Stimulated activated CD8-positive, alpha-beta memory T cell treated with anti-CD3 and anti-CD28 coated beads, Interleukin-4, amount 100 ng/mL, for 24 hours (primary cell): ENCODE data around the gene THG1L.
A peak's percentile ranks its signal among the peaks of the same experiment; 100 is the strongest.
"Not testable (repeated sequence)": the region's sequence is repeated elsewhere in the genome, so short reads cannot be mapped to it uniquely, and the experiment has no call there.

Experiments used
- DNase-seq: peaks from one replicate; pipeline ENCODE4 v3.0.0-alpha.2; 2020; ENCODE audit warnings: low read depth

The THG1L gene

DNA sequence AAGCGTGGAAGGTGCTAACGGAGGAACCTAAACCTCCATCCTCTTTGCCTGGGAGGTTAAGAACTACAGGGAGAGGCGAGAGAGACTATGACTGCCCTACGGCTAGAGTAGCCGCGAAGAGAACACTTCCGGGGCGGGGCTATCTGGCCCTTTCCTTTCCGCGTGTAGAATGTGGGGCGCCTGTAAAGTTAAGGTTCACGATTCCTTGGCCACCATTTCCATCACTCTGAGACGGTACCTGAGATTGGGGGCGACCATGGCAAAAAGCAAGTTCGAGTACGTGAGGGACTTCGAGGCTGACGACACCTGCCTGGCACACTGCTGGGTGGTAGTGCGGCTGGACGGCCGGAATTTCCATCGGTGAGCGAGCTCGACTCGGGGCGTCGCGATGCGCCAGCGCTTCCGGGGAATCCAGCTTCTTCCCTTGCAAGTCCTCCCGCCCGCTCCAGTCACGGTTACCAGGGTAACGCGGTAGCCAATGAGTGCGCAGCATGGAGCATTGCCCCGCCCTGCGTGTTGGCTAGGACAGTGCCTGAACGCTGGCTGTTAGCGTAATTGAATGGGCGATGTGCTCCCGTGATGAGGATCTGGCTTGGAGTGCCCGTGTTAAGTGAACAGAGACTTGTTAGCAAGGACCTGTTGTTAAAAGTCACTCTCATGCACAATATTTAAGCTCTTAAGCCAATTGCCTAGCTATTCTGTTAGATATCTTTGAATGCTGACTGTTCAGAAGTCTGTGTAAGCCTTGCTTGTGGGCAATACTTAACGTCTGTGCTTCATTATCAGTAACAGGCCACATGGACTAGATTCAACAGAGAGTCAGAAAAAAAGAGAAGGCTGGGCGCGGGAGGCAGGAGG is at the start of gene THG1L:
Gene THG1L (plus strand): TSS at position 149 of the 858 bp plus-strand sequence. CDS start 21 bp downstream, at position 170.
- DNase-seq, result peak; percentile 97

DNA sequence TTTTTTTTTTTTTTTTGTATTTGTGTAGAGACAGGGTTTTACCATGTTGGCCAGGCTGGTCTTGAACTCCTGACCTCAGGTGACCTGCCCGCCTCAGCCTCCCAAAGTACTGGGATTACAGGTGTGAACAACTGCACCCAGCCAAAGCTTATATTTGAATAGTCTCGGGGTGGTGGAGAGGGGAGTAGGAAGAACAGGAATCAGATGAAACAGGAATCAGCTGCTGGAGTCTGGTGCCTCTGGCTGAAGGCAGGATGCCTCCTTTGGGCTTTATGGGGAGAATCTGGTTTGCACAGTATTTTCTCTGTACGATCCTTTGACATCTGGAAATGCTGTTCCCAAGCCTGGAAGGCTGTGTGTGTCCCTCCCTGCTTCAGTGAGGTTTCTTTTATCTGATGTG is 49.0 kb upstream of the THG1L start:
- no peak for DNase-seq

GRCh38 chr5:157686276-157687197 is 44.7 kb upstream of the THG1L start:
- not testable (repeated sequence) for DNase-seq

DNA sequence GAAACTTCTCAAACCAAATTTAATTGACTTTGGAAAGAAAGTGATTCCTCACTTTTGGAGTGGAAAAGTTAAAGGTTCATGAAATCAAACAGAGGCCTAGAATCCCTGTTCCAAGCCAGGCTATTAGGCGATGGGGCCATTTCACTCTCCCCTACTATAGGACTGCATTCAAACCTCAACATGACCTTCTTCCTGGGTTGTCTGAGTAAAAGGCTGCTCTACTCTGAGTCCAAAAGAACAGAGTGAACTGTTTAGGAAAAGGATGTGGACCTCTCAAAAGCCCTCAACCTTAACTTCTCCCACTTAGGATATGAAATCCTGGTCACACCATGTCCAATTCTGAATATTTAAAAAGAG is 44.0 kb upstream of the THG1L start:
- no peak for DNase-seq

GRCh38 chr5:157689942-157690689 is 41.1 kb upstream of the THG1L start:
- no peak for DNase-seq

DNA sequence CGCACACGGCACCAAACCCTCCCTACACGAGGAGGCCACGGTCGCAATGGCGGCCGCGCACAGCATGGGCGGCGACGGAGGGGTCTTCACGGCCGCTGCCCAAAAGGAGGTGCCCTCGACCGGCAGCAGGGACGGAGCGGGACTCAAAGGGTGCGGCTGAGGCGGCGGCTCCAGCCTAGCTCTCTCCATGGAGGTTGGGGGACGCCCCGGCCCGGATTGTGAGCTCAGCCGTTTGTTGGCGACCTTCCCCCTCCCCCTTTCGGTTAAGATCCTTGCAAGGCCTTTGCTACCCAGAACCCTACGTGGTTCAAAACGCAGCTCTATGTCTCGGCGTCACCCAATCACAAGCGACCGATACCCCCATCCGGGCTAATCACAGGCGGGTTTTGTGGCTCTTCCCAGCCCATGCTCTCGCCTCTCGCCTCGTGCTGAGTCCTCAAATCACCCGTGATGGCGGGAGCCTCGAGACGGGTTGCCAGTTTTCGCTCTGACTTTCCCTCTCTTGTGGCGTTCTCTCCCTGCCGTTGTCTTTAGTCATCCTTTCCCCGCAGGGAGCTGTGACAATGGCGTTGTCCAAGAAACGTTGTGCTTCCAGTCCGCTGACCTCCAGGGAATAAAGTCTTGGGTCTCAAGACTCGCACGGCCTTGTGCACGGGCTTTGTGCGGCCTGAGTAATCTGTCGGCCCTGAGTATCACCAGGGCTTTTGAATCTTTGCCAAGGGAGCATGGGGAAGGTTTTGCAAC is 40.4 kb upstream of the THG1L start:
- no peak for DNase-seq

DNA sequence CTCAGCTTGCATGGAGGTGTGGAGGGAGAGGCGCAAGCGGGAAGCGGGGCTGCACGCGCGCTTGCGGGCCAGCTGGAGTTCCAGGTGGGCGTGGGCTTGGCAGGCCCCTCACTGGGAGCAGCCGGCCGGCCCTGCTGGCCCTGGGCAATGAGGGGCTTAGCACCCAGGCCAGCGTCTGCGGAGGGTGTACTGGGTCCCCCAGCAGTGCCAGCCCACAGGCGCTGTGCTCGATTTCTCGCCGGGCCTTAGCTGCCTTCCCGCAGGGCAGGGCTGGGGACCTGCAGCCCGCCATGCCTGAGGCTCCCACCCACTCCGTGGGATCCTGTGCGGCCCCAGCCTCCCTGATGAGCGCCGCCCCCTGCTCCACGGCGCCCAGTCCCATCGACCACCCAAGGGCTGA is 37.4 kb upstream of the THG1L start:
- DNase-seq, result not testable (repeated sequence)

DNA sequence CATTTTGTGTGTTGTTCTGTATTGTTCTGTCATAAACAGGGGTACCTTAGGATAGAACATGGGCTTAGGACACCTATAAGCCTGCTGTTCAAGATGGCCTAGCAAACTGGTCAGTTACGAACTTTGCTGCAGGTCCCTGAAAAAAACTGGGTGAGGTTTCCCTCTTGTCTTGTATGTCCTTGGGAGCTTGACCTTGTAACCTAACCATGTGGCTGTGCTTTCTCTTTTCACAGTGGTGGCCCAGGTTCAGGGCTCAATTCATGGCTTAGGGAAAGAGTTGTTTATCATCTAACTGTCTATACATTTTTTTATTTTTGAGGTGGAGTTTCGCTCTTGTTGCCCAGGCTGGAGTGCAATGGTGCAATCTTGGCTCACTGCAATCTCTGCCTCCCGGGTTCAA is 35.1 kb upstream of the THG1L start:
- DNase-seq, result not testable (repeated sequence)

- not testable (repeated sequence) for DNase-seq
Measured at GRCh38 chr5:157698674-157699073, 32.5 kb upstream of the THG1L start.

DNA sequence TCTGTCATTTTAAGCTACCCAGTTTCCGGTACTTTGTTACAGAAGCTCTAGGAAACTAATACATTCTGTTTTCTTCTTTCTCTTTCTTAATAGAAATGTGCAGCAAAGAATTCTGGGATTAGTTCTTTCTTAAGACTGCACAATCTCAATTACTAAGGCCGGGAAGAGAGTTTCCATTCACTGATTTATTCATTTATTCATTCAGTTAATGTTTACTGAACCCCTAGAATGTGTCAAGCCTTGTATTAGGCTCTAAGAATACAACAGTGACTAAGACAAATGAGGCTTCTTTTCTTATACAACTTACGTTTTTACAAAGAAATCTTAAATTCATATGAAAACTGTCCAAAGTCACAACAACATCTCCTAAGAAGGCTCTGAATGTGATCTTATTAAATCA is 27.5 kb upstream of the THG1L start:
- no peak for DNase-seq

GRCh38 chr5:157708866-157709265 is 22.4 kb upstream of the THG1L start:
- no peak for DNase-seq

DNA sequence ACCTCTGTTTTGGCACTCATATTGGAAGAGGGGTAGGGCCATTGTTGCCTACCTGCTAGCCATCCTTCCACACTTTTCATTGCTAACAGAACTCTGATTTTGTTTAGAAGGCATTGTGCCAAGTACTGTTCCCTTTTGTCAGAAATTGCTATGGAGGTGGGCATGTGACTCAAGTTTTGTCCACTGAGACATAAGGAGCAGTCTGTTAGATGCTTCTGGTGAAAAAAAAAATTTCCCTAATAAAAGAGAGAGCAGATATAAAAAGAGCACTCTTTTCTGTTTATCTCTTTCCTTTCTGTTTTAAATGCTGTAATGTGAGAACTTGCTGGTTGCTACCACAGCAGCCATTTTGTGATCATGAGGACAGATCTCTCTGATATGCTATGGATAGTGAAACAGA is 21.9 kb upstream of the THG1L start:
- DNase-seq, result no peak

DNA sequence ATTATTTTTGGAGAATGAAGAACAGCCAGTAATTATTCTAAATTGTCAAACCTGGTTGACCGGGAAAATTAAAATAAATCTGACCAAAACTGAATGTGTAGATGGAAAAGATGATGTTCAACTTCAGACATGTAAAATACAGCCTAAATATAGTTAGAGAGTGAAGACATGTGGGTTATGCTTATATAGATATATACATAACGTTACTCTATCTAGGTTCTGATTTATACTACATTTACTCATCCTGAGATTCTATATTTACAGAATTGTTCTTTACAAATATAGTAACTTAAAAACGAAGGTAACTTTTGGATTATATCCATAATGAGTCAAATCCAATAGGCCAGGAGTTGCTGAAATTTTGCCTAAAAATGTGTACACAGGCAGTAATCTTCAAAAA is 20.8 kb upstream of the THG1L start:
- DNase-seq, result no peak

DNA sequence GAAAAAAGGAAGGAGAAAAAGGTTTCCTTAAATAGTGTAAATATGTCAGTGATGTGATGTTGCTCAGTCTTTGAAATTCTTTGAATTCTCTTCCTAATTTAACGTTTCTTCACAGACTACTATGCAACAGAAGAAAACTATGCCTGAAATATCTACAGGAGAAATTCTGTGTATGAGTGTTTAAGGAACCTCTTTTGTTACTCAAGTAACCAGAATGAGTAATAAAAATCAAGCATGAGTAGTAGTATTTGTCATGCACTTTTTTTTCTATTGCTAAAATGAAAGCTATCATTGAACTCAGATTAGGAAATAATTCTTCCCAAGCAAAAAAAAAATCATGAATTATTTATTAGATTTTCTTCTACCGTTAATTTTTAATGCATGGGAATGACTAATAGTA is 20.3 kb upstream of the THG1L start:
- no peak for DNase-seq

- no peak for DNase-seq
Measured at GRCh38 chr5:157713830-157714595, 17.2 kb upstream of the THG1L start.

GRCh38 chr5:157714596-157714864 is 16.7 kb upstream of the THG1L start:
- DNase-seq, result no peak

DNA sequence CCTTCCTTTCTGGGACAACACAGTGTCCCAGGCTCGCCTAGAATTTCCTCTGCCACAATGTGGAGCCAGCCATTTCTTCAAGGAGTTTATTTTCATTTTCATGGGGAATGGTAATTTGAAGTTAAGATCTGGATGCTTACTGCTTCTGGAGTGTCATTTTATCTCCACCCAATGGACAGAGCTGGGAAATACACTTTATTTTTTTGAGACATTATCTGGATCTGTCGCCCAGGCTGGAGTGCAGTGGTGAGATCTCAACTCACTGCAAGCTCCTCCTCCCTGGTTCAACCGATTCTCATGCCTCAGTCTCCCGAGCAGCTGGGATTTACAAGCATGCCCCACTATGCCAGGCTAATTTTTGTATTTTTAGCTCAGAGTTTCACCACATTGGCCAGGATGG is 12.7 kb upstream of the THG1L start:
- DNase-seq, result no peak

DNA sequence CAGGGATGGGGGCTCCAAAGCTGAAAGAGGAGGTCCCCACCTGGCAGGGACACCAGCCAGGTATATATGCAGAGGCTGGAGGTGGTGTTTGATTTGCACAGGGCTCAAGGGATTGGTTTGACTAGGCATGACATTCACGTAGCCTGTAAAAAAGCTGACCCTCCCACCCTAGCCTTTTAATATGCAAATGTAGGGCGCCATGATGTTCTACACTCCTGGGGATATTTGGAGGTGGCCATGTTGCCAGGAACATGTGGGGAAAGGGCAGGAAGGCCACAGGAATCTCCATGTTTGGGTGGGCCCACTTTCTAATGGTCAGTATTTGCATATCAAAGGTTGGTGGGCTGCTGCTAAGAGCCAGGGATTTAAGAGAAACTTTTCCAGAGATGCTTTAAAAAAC is 12.0 kb upstream of the THG1L start:
- DNase-seq, result no peak

- DNase-seq, result no peak
Measured at GRCh38 chr5:157721159-157721558, 10.1 kb upstream of the THG1L start.

DNA sequence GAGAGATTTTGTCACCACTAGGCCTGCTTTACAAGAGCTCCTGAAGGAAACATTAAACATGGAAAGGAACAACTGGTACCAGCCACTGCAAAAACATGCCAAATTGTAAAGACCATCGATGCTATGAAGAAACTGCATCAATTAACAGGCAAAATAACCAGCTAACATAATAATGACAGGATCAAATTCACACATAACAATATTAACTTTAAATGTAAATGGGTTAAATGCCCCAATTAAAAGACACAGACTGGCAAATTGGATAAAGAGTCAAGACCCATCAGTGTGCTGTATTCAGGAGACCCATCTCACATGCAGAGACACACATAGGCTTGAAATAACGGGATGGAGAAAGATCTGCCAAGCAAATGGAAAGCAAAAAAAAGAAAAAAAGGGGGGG is 8.3 kb upstream of the THG1L start:
- not testable (repeated sequence) for DNase-seq

- not testable (repeated sequence) for DNase-seq
Measured at GRCh38 chr5:157726607-157727006, 4.6 kb upstream of the THG1L start.
